Thyroid gland (tissue), 4 donors: ENCODE results near the gene POPDC2. TPM values are rescaled to one million over a fixed set of nuclear protein-coding genes. Genes with fewer than 3 reads are reported as not detected.
A peak's percentile ranks its signal among the peaks of the same experiment; 100 is the strongest.

ENCODE experiments used
- DNase-seq, 2 donors: peaks; one replicate each; pipeline ENCODE4 v3.0.0-alpha.2; 2019
- H3K27ac ChIP-seq, 3 donors: fragments of 200-600 bp; sonication (generic); 1 replicate in 2 of 3; 2 replicates in 1 of 3; pipeline ENCODE4 v1.5.1; 2016 to 2019; ENCODE audit warnings: mild to moderate bottlenecking in 1 of 3, moderate library complexity in 1 of 3
- H3K27me3 ChIP-seq: fragments of 200-600 bp; sonication (generic); one replicate; pipeline ENCODE4 v1.5.1; 2019
- H3K36me3 ChIP-seq, 2 donors: fragments of 200-600 bp; sonication (generic); one replicate each; pipeline ENCODE4 v1.5.1; 2016 to 2019
- H3K4me1 ChIP-seq, 2 donors: fragments of 200-600 bp; sonication (generic); one replicate each; pipeline ENCODE4 v1.5.1; 2017 to 2019
- H3K4me3 ChIP-seq, 3 donors: fragments of 200-600 bp; sonication (generic); replicated peaks in 1 of 3; 1 replicate in 2 of 3; 2 replicates in 1 of 3; pipeline ENCODE4 v1.5.1; 2016; ENCODE audit warnings: mild to moderate bottlenecking in 1 of 3
- H3K9me3 ChIP-seq: fragments of 200-600 bp; sonication (generic); one replicate; pipeline ENCODE4 v1.5.1; 2017
- CTCF ChIP-seq, 6 experiments: fragments of 200-600 bp in 3 of 6; fragments of 450-650 bp in 3 of 6; sonication (generic) in 3 of 6; IDR thresholded peaks; one replicate each; pipeline ENCODE4 v1.5.1; 2016 to 2019; ENCODE audit warnings: antibody characterized with exemption in 6 of 6, mild to moderate bottlenecking in 2 of 6, inconsistent platforms in 1 of 6, moderate library complexity in 1 of 6
- POLR2A ChIP-seq, 2 donors: fragments of 450-650 bp; IDR thresholded peaks; one replicate each; pipeline ENCODE4 v1.6.1; 2017; ENCODE audit warnings: antibody characterized with exemption in 2 of 2, mild to moderate bottlenecking in 2 of 2, moderate library complexity in 1 of 2
- WGBS, 2 donors: methylation state at CpG; one replicate each; pipeline ENCODE4 v1.1.5; 2017; 5-methylcytosine and 5-hydroxymethylcytosine counted together
- intact Hi-C: fragments of 100-400 bp; cut with DNase I; formaldehyde crosslinking; loops from one replicate; pipeline ENCODE4 v1.15.1; 2023
- total RNA-seq, 4 donors: library from RNA; depleted of rRNA; stranded (reverse); fragments of >200 nt; gene quantifications; one replicate each; pipeline ENCODE4 v1.2.3, GENCODE V29; 2016

The POPDC2 gene
- total RNA-seq, 4 donors from 2014 or later: 1.9 to 5.4 (median 4.6) TPM

GRCh38 chr3:119630128-119630879, 30.1 kb downstream of the POPDC2 start:
- peak overlapping the region in 1 of 3 donors; percentile 42 for H3K27ac ChIP-seq

GRCh38 chr3:119628816-119629445, 31.5 kb downstream of the POPDC2 start:
- WGBS, 2 donors: 67 to 71% methylated on average over 1 of the region's 1 CpG
- H3K27me3 ChIP-seq: no peaks in the 10 kb centered on the region
- H3K4me3 ChIP-seq: no peak overlapping the region
- no peak overlapping the region for H3K27ac ChIP-seq
- peaks cover 0 to 11% of the 10 kb centered on the region in 2 donors for H3K4me1 ChIP-seq
- no peaks in the 10 kb centered on the region for H3K9me3 ChIP-seq
- no peaks in the 10 kb centered on the region for H3K36me3 ChIP-seq
- intact Hi-C loops: no loop called here
- no peak for DNase-seq
- TF ChIP-seq CTCF (IDR thresholded peaks at IDR 0.05) (no peak), POLR2A (IDR thresholded peaks at IDR 0.05) (no peak)

More at GRCh38 chr3:119630128-119630879, 30.1 kb downstream of the POPDC2 start:
- Histone ChIP-seq H3K4me1 (peaks cover 0 to 11% of the 10 kb centered on the region in 2 donors), H3K9me3 (no peaks in the 10 kb centered on the region), H3K36me3 (no peaks in the 10 kb centered on the region), H3K4me3 (no peak overlapping the region), H3K27me3 (no peaks in the 10 kb centered on the region)
- TF ChIP-seq POLR2A (IDR thresholded peaks at IDR 0.05) (no peak), CTCF (IDR thresholded peaks at IDR 0.05) (no peak)
- no peak for DNase-seq
- intact Hi-C loops: no loop called here
- 86 to 90% methylated on average over 8 of the region's 8 CpGs for WGBS, 2 donors

- H3K9me3 ChIP-seq: no peaks in the 10 kb centered on the region
- H3K4me1 ChIP-seq: peaks cover 0 to 11% of the 10 kb centered on the region in 2 donors
- no peak overlapping the region for H3K27ac ChIP-seq
- H3K4me3 ChIP-seq: no peak overlapping the region
- TF ChIP-seq CTCF (IDR thresholded peaks at IDR 0.05): no peak
- no peak for TF ChIP-seq POLR2A (IDR thresholded peaks at IDR 0.05)
- intact Hi-C loops: no loop called here
- DNase-seq: no peak
- whole genome bisulfite sequencing, 2 donors: 82 to 92% methylated on average over 4 of the region's 4 CpGs
- no peaks in the 10 kb centered on the region for H3K36me3 ChIP-seq
- H3K27me3 ChIP-seq: no peaks in the 10 kb centered on the region
Observed at GRCh38 chr3:119628390-119628789, 32.0 kb downstream of the POPDC2 start.

- Histone ChIP-seq H3K4me3 (no peak overlapping the region), H3K27me3 (no peaks in the 10 kb centered on the region), H3K4me1 (peaks cover 0 to 11% of the 10 kb centered on the region in 2 donors), H3K27ac (peak overlapping the region in 1 of 3 donors; percentile 10), H3K9me3 (no peaks in the 10 kb centered on the region), H3K36me3 (no peaks in the 10 kb centered on the region)
- intact Hi-C loops: no loop called here
- WGBS, 2 donors: 73 to 74% methylated on average over 8 of the region's 8 CpGs
- no peak for DNase-seq
- TF ChIP-seq CTCF (IDR thresholded peaks at IDR 0.05) (no peak), POLR2A (IDR thresholded peaks at IDR 0.05) (no peak)
Observed at GRCh38 chr3:119627461-119627860, 32.9 kb downstream of the POPDC2 start.

- Histone ChIP-seq H3K36me3 (no peaks in the 10 kb centered on the region), H3K4me1 (peaks cover 0 to 11% of the 10 kb centered on the region in 2 donors), H3K9me3 (no peaks in the 10 kb centered on the region), H3K4me3 (no peak overlapping the region), H3K27ac (no peak overlapping the region), H3K27me3 (no peaks in the 10 kb centered on the region)
- DNase-seq: no peak
- WGBS, 2 donors: 88 to 89% methylated on average over 1 of the region's 1 CpG
- no peak for TF ChIP-seq POLR2A (IDR thresholded peaks at IDR 0.05)
- no peak for TF ChIP-seq CTCF (IDR thresholded peaks at IDR 0.05)
- intact Hi-C loops: no loop called here
Observed at GRCh38 chr3:119626196-119626595, 34.2 kb downstream of the POPDC2 start.
